K562 (cell line): ENCODE data around the gene SASH3. TPM values are rescaled to one million over a fixed set of nuclear protein-coding genes. Genes with fewer than 3 reads are reported as not detected.

Source experiments
- ATAC-seq: fragments of 200-7000 bp; cut with Tn5 transposase; 3 replicates; pipeline ENCODE4 v1.9.1; 2020; ENCODE audit warnings: moderate library complexity
- BruUV-seq: library from RNA; stranded (reverse); fragments of 400-500 nt; replicated peaks from 2 replicates; lab custom pipeline; 2021; lab: Mats Ljungman, UMichigan
- CTCF ChIA-PET: fragments of 300-600 bp; formaldehyde crosslinking; extraction: SDS; loops from one replicate; lab custom pipeline; 2021; ENCODE audit warnings: low intra/inter-chr PET ratio; lab: Yijun Ruan, JAX
- POLR2A ChIA-PET: fragments of 300-600, 350-650 bp; sonication (Branson Sonifier 250); formaldehyde crosslinking; extraction: SDS; loops from one replicate; lab custom pipeline; 2021; ENCODE audit warnings: antibody characterized with exemption, inconsistent platforms; lab: Yijun Ruan, JAX
- DNase-seq, 4 experiments: peaks; one replicate each; pipeline versions ENCODE4 v3.0.0 to v3.0.0-alpha.2; 2011 to 2018; ENCODE audit warnings: low spot score in 3 of 4, mixed read lengths in 3 of 4; ENCODE audit errors: extremely low read depth in 1 of 4
- FAIRE-seq: peaks from 2 replicates; lab custom pipeline; 2011; peaks lifted over from hg19 to GRCh38; lab: Jason Lieb, UNC
- H2AFZ ChIP-seq: 2 replicates; pipeline ENCODE4 v1.6.0; 2011; ENCODE audit warnings: low read depth, low read length, control low read depth, inconsistent platforms
- H3K27ac ChIP-seq: fragments of 200-600 bp; 3 replicates; pipeline ENCODE4 v1.8.0; 2011; ENCODE audit warnings: low read depth, mild to moderate bottlenecking, control low read depth, inconsistent platforms, low read length, moderate library complexity, mixed read lengths; ENCODE audit errors: extremely low read depth
- H3K27me3 ChIP-seq, 2 experiments: fragments of 300-600 bp in 1 of 2; 2 replicates in 1 of 2; 3 replicates in 1 of 2; pipeline versions ENCODE4 v1.6.0 to v1.8.0; 2011; ENCODE audit warnings: inconsistent platforms in 2 of 2, low read length in 2 of 2, mild to moderate bottlenecking in 1 of 2, mixed read lengths in 1 of 2, moderate library complexity in 1 of 2; ENCODE audit not compliant: control insufficient read depth in 2 of 2, insufficient read depth in 2 of 2
- H3K36me3 ChIP-seq: fragments of 300-600 bp; 3 replicates; pipeline ENCODE4 v1.8.0; 2011; ENCODE audit warnings: mild to moderate bottlenecking, low read length, inconsistent platforms; ENCODE audit not compliant: control insufficient read depth, insufficient read depth
- H3K4me1 ChIP-seq, 2 experiments: fragments of 200-600 bp in 1 of 2; replicated peaks in 1 of 2; 2 replicates in 1 of 2; 3 replicates in 1 of 2; pipeline versions ENCODE4 v1.5.1 to v1.8.0; 2011; ENCODE audit warnings: inconsistent platforms in 2 of 2, low read length in 2 of 2, mild to moderate bottlenecking in 1 of 2, mixed read lengths in 1 of 2, moderate library complexity in 1 of 2; ENCODE audit not compliant: control insufficient read depth in 2 of 2, insufficient read depth in 2 of 2
- H3K4me2 ChIP-seq: 2 replicates; pipeline ENCODE4 v1.6.1; 2011; ENCODE audit warnings: low read length, control low read depth, inconsistent platforms, mixed read lengths; ENCODE audit not compliant: insufficient read depth
- H3K4me3 ChIP-seq: fragments of 200-600 bp; sonication (generic), shearing (Covaris generic); 2 replicates; pipeline ENCODE4 v1.5.1; 2016; ENCODE audit warnings: control low read depth, inconsistent platforms
- H3K79me2 ChIP-seq: fragments of 200-600 bp; 3 replicates; pipeline ENCODE4 v1.8.0; 2011; ENCODE audit warnings: low read length, inconsistent platforms; ENCODE audit not compliant: control insufficient read depth, insufficient read depth
- H3K9ac ChIP-seq, 2 experiments: 2 replicates each; pipeline versions ENCODE4 v1.6.0 to v1.6.1; 2011; ENCODE audit warnings: low read depth in 2 of 2, low read length in 2 of 2, control low read depth in 1 of 2, inconsistent platforms in 1 of 2, mild to moderate bottlenecking in 1 of 2, mixed read lengths in 1 of 2; ENCODE audit not compliant: insufficient read depth in 1 of 2
- H3K9me1 ChIP-seq: one replicate; pipeline ENCODE4 v1.6.0; 2011; ENCODE audit warnings: inconsistent platforms, mild to moderate bottlenecking, low read length, moderate library complexity; ENCODE audit not compliant: control insufficient read depth, insufficient read depth
- H3K9me3 ChIP-seq: replicated peaks from 2 replicates; pipeline ENCODE4 v1.5.1; 2011; ENCODE audit warnings: low read depth, low read length, inconsistent platforms; ENCODE audit not compliant: control insufficient read depth, insufficient read depth
- H4K20me1 ChIP-seq: replicated peaks from 2 replicates; pipeline ENCODE4 v1.6.1; 2011; ENCODE audit warnings: low read length, inconsistent platforms, mixed read lengths; ENCODE audit not compliant: control insufficient read depth, insufficient read depth
- CREB1 ChIP-seq, 2 experiments: sonication (generic) in 1 of 2; formaldehyde crosslinking in 1 of 2; IDR thresholded peaks; 2 replicates each; pipeline versions ENCODE4 v1.6.1 to v1.8.0; 2012 to 2022; ENCODE audit warnings: inconsistent platforms in 1 of 2, mild to moderate bottlenecking in 1 of 2, missing genetic modification reagents in 1 of 2, moderate library complexity in 1 of 2
- ETV1 ChIP-seq: fragments of 450-650 bp; conservative IDR thresholded peaks from 2 replicates; pipeline ENCODE4 v1.6.1; 2016; ENCODE audit warnings: missing genetic modification characterization, control low read depth, low read depth, missing compliant biosample characterization
- KLF13 ChIP-seq: fragments of 450-650 bp; IDR thresholded peaks from 2 replicates; pipeline ENCODE4 v1.6.1; 2016; ENCODE audit warnings: missing genetic modification characterization, low read depth, mild to moderate bottlenecking, missing compliant biosample characterization, moderate library complexity, borderline replicate concordance
- KLF6 ChIP-seq: fragments of 250-450 bp; sonication (Bioruptor Pico); IDR thresholded peaks from 2 replicates; pipeline ENCODE4 v1.4.0; 2020; ENCODE audit warnings: mild to moderate bottlenecking, moderate library complexity, borderline replicate concordance
- MAFG ChIP-seq: fragments of 450-650 bp; conservative IDR thresholded peaks from 2 replicates; pipeline ENCODE4 v1.6.1; 2016; ENCODE audit warnings: missing genetic modification characterization, missing compliant biosample characterization
- NCOA4 ChIP-seq: fragments of 450-650 bp; IDR thresholded peaks from 2 replicates; pipeline ENCODE4 v1.6.1; 2018; ENCODE audit warnings: mild to moderate bottlenecking; ENCODE audit not compliant: partially characterized antibody
- NONO ChIP-seq, 2 experiments: fragments of 200-400 bp in 1 of 2; fragments of 450-650 bp in 1 of 2; formaldehyde crosslinking in 1 of 2; IDR thresholded peaks; 2 replicates each; pipeline ENCODE4 v1.6.1; 2017; ENCODE audit warnings: low read depth in 2 of 2, mild to moderate bottlenecking in 2 of 2, moderate library complexity in 2 of 2, low read length in 1 of 2
- RBM15 ChIP-seq: fragments of 200-400 bp; formaldehyde crosslinking; IDR thresholded peaks from 2 replicates; pipeline ENCODE4 v1.6.1; 2018; ENCODE audit warnings: mild to moderate bottlenecking, low read length, moderate library complexity; ENCODE audit not compliant: insufficient read depth
- SLC30A9 ChIP-seq: fragments of 250-450 bp; sonication (Bioruptor Pico); IDR thresholded peaks from 2 replicates; pipeline ENCODE4 v1.8.0; 2022; ENCODE audit warnings: mild to moderate bottlenecking, moderate library complexity
- ZBTB43 ChIP-seq: sonication (generic); formaldehyde crosslinking; IDR thresholded peaks from 2 replicates; pipeline ENCODE4 v1.8.0; 2023; ENCODE audit warnings: mild to moderate bottlenecking, missing genetic modification reagents
- ZBTB49 ChIP-seq: sonication (generic); formaldehyde crosslinking; IDR thresholded peaks from 2 replicates; pipeline ENCODE4 v1.8.0; 2022; ENCODE audit warnings: missing genetic modification reagents, mild to moderate bottlenecking, borderline replicate concordance
- ZEB2 ChIP-seq: fragments of 450-650 bp; IDR thresholded peaks from 2 replicates; pipeline ENCODE4 v1.6.1; 2016
- ZNF282 ChIP-seq: sonication (generic); formaldehyde crosslinking; IDR thresholded peaks from 2 replicates; pipeline ENCODE4 v1.8.1; 2023; ENCODE audit warnings: missing genetic modification reagents
- ZNF780A ChIP-seq: fragments of 250-450 bp; sonication (Bioruptor Pico); IDR thresholded peaks from 2 replicates; pipeline ENCODE4 v1.5.0; 2021; ENCODE audit warnings: mild to moderate bottlenecking
- WGBS: fragments of 100-300 bp; shearing (Covaris generic); methylation state at CpG from one replicate; pipeline ENCODE4 v1.1.6; 2016; ENCODE audit warnings: low coverage, mixed read lengths; ENCODE audit not compliant: insufficient coverage; ENCODE audit errors: missing lambda C conversion rate; 5-methylcytosine and 5-hydroxymethylcytosine counted together
- in situ Hi-C: fragments of 300-500 bp; cut with MboI; formaldehyde crosslinking; loops from 4 replicates; pipeline ENCODE4 v1.15.0; 2018; ENCODE audit warnings: inconsistent platforms, mixed read lengths
- intact Hi-C: fragments of 100-400 bp; cut with micrococcal nuclease; formaldehyde crosslinking; loops from 2 replicates; pipeline ENCODE4 v1.14.2; 2022
- polyA plus RNA-seq, 8 experiments: library from polyadenylated mRNA; depleted of rRNA in 4 of 8; stranded (reverse) in 5 of 8; unstranded in 3 of 8; fragments of >200 nt; fragmentation: Nextera tagmentation in 2 of 8; fragmentation: Illumina TruSeq in 1 of 8; extraction: Ambion mirVana in 2 of 8; extraction: Trizol in 1 of 8; gene quantifications; 2 replicates each; pipeline versions ENCODE4 v1.2.1 to v1.2.3, GENCODE V29; 2011 to 2014; ENCODE audit warnings: inconsistent platforms in 1 of 8, missing spikeins in 1 of 8
- total RNA-seq, 7 experiments: library from RNA; depleted of rRNA in 6 of 7; stranded (reverse); fragments of >200 nt in 6 of 7; fragmentation: Illumina TruSeq in 2 of 7; extraction: Trizol in 2 of 7; gene quantifications; 2 replicates each; pipeline versions ENCODE4 v1.2.1 to v1.2.3, GENCODE V29; 2011 to 2021; ENCODE audit warnings: low replicate concordance in 1 of 7
- TF ChIP-seq, protein P1 (sequence below), 2 experiments: fragments of 200-800 bp in 1 of 2; sonication (Bioruptor generic) in 1 of 2; sonication (generic) in 1 of 2; formaldehyde crosslinking in 1 of 2; IDR thresholded peaks in 1 of 2; conservative IDR thresholded peaks in 1 of 2; 2 replicates each; pipeline versions ENCODE4 v1.5.0 to v1.6.1; 2016 to 2020; ENCODE audit warnings: missing compliant biosample characterization in 1 of 2, missing genetic modification characterization in 1 of 2, missing genetic modification reagents in 1 of 2

Gene SASH3
- total and polyA plus RNA-seq, 9 of the 15 experiments (the other 6 are each of a cell fraction or from before 2014, with no cell fraction given): 0.03 to 0.72 (median 0.08) TPM

DNA sequence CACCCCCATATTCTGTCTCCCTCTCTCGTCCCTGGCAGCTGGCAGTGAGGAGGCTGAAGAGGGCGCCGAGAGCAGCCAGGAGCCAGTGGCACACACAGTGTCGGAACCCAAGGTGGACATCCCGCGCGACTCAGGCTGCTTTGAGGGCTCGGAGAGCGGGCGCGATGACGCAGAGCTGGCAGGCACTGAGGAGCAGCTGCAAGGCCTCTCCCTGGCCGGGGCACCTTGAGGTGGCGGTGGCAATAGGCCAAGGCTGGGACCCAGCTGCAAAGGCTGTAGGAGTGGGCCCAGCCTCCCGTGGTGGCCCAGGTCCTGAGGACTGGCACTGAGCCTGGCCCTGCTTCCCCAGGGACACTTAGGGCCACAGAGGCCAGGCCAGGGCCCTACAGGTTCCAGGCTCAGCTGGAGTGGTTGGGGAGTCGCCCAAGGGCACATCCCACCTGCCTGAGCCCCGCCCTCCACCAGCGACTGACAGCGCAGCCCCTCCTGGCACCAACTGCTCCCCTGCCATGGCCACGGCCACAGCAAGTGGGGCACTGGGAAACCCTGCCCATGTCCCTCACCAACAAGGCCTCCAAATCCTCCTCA, 13.9 kb downstream of the SASH3 start (continued):
- TF ChIP-seq CREB1 (IDR thresholded peaks at IDR 0.05) (no peak), CREB1 (CRISPR knock-in tag; IDR thresholded peaks at IDR 0.05) (no peak), ZEB2 (no peak), ZBTB43 (CRISPR knock-in tag) (no peak), NCOA4 (no peak), ZBTB49 (CRISPR knock-in tag) (no peak), MAFG (no peak)

DNA sequence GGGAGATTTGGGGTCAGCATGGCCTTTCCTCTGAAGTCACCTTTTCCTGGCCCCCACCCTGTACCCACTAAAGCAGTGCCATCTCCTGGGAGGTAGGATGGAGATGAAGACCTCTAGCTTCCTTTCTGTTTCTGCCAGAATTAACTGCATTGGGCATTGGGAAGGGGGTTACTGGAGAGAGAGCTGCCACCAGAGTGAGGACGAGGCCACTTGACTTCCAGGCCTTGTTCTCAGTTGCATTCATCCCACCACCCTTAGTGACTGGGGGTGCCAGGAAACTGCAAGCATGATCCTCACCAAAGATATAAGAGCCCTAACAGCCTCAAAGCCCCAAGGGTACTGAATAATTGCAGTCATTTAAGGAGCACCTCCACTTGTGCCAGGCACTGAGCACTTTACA, 15.8 kb downstream of the SASH3 start:
- 56% methylated on average over 1 of the region's 1 CpG for WGBS
- peaks cover 0 to 5% of the 10 kb centered on the region in 2 experiments; a peak in 1 of 5 replicates for H3K4me1 ChIP-seq
- no peaks in the 10 kb centered on the region for H3K79me2 ChIP-seq
- ATAC-seq: no peak
- no peak overlapping the region for H3K27ac ChIP-seq
- POLR2A ChIA-PET: interaction anchor here (0.6 to 0.9 kb wide), 3 partner anchors 13 to 29 kb away, joined by 3 to 5 read pairs (median 4); no protein-coding TSS in a partner anchor
- FAIRE-seq: no peak
- H3K9me3 ChIP-seq: no peaks in the 10 kb centered on the region
- no peak overlapping the region for H2AFZ ChIP-seq
- no peak overlapping the region for H3K4me2 ChIP-seq
- no peaks in the 10 kb centered on the region for H4K20me1 ChIP-seq
- intact Hi-C loops (no loop called here), in situ Hi-C loops (no loop called here)
- BruUV-seq: no TSS peak
- peaks cover 6% of the 10 kb centered on the region; the same call in 1 of the 3 replicates for H3K36me3 ChIP-seq
- CTCF ChIA-PET: no interaction called here
- no peaks in the 10 kb centered on the region for H3K27me3 ChIP-seq
- no peak overlapping the region for H3K9ac ChIP-seq
- H3K4me3 ChIP-seq: no peak overlapping the region
- H3K9me1 ChIP-seq: peaks cover 2% of the 10 kb centered on the region
- DNase-seq: no peak
- TF ChIP-seq KLF6 (no peak), ZNF282 (CRISPR knock-in tag) (no peak), ZNF780A (no peak), SLC30A9 (no peak), NONO (IDR thresholded peaks at IDR 0.05; ENCODE audit: low read depth in 2 of 2, low read length in 1 of 2) (no peak), ETV1 (no peak), RBM15 (no peak), KLF13 (tag) (no peak)
- TF ChIP-seq, protein P1, sequence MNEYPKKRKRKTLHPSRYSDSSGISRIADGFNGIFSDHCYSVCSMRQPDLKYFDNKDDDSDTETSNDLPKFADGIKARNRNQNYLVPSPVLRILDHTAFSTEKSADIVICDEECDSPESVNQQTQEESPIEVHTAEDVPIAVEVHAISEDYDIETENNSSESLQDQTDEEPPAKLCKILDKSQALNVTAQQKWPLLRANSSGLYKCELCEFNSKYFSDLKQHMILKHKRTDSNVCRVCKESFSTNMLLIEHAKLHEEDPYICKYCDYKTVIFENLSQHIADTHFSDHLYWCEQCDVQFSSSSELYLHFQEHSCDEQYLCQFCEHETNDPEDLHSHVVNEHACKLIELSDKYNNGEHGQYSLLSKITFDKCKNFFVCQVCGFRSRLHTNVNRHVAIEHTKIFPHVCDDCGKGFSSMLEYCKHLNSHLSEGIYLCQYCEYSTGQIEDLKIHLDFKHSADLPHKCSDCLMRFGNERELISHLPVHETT (CRISPR knock-in tag; conservative IDR thresholded peaks at IDR 0.05 in 1 of 2, IDR thresholded peaks at IDR 0.05 in 1 of 2): no peak
